Measurements from ENCODE around the gene CABP7.

Gene CABP7

DNA sequence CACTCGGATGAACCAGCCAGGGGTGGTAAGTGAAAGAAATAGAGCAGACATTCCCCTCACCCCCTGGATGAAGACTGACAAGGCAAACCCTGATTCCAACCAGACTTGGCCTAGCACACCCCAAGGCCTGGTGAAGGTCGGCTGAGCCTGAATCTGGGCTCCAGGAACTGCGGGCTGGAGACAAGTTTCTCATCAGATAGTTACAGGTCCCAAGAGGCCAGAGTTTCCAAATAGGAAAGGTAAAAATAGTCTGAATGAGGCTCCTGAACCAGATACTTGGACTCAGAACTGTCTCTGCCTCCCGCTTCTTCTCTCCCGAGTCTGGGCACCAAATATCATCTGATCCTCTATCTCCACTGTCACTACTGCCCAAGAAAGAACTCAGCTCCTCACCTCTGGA lies 39.2 kb downstream of the CABP7 start:
- H3K27me3 Mint-ChIP-seq (ENCODE audit: low read depth, poor library complexity): no peaks in the 10 kb centered on the region
- H3K9me3 Mint-ChIP-seq: no peaks in the 10 kb centered on the region
- peak overlapping the region; percentile 51 for H3K27ac Mint-ChIP-seq
- H3K4me3 Mint-ChIP-seq: no peak overlapping the region
- no peak for DNase-seq
- peaks cover 15% of the 10 kb centered on the region for H3K4me1 Mint-ChIP-seq
- TF ChIP-seq, protein P1, sequence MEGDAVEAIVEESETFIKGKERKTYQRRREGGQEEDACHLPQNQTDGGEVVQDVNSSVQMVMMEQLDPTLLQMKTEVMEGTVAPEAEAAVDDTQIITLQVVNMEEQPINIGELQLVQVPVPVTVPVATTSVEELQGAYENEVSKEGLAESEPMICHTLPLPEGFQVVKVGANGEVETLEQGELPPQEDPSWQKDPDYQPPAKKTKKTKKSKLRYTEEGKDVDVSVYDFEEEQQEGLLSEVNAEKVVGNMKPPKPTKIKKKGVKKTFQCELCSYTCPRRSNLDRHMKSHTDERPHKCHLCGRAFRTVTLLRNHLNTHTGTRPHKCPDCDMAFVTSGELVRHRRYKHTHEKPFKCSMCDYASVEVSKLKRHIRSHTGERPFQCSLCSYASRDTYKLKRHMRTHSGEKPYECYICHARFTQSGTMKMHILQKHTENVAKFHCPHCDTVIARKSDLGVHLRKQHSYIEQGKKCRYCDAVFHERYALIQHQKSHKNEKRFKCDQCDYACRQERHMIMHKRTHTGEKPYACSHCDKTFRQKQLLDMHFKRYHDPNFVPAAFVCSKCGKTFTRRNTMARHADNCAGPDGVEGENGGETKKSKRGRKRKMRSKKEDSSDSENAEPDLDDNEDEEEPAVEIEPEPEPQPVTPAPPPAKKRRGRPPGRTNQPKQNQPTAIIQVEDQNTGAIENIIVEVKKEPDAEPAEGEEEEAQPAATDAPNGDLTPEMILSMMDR (IDR thresholded peaks at IDR 0.05): no peak
- no peaks in the 10 kb centered on the region for H3K36me3 Mint-ChIP-seq (ENCODE audit: low read depth)

DNA sequence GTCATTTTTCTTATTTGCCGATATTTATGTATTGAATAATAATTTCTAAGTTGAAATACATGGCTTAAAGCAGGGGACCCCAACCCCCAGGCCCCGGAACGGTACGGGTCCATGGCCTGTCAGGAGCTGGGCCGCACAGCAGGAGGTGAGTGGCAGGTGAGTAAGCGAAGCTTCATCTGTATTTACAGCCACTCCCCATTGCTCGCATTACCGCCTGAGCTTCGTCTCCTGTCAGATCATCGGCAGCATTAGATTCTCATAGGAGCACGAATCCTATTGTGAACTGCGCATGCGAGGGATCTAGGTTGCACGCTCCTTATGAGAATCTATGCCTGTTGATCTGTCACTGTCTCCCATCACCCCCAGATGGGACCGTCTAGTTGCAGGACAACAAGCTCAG lies 42.5 kb downstream of the CABP7 start:
- H3K27ac Mint-ChIP-seq: no peak overlapping the region
- TF ChIP-seq, protein P1 (IDR thresholded peaks at IDR 0.05): no peak

DNA sequence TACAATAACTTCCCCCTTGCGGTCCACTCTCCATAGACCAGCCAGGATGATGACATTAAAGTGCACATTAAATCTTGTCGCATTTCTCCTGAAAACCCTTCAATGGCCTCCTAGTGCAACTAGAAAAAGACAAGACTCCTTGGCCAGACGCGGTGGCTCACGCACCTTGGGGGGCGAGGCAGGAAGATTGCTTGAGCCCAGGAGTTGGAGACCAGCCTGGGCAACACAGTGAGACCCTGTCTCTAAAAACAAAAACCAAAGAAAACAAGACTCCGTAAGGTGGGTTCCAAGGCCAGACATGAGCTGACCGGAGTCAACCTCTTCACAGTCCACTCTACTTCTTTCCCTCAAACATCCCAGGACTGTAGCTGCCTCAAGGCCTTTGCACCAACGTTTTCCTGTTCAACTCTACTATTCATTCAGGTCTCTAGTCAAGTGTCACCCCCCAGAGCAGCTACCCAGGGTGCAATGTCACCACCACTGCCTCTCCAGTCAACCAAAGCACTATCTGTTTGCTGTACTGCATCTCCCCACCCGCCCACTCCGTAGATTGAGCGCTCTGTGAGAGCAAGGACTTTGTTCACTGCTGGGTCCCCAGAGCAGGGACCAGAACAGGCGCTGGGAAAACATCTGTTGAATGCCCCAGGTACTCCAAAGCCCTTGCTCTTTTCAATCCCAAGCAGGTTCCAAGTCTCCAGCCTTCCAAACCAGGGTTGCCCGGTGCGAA lies 46.3 kb downstream of the CABP7 start:
- Mint-ChIP-seq H3K27ac (peak overlapping the region; percentile 100), H3K27me3 (ENCODE audit: low read depth, poor library complexity) (peaks cover 5% of the 10 kb centered on the region), H3K9me3 (no peaks in the 10 kb centered on the region), H3K4me3 (peak overlapping the region; percentile 100), H3K36me3 (ENCODE audit: low read depth) (peaks cover 19% of the 10 kb centered on the region), H3K4me1 (peaks cover 44% of the 10 kb centered on the region)
- TF ChIP-seq, protein P1 (IDR thresholded peaks at IDR 0.05): no peak
- no peak for DNase-seq

More for the DNA sequence above, 42.5 kb downstream of the CABP7 start:
- Mint-ChIP-seq H3K4me3 (no peak overlapping the region), H3K9me3 (no peaks in the 10 kb centered on the region), H3K36me3 (ENCODE audit: low read depth) (no peaks in the 10 kb centered on the region), H3K4me1 (peaks cover 35% of the 10 kb centered on the region), H3K27me3 (ENCODE audit: low read depth, poor library complexity) (peaks cover 5% of the 10 kb centered on the region)
- DNase-seq: no peak

DNA sequence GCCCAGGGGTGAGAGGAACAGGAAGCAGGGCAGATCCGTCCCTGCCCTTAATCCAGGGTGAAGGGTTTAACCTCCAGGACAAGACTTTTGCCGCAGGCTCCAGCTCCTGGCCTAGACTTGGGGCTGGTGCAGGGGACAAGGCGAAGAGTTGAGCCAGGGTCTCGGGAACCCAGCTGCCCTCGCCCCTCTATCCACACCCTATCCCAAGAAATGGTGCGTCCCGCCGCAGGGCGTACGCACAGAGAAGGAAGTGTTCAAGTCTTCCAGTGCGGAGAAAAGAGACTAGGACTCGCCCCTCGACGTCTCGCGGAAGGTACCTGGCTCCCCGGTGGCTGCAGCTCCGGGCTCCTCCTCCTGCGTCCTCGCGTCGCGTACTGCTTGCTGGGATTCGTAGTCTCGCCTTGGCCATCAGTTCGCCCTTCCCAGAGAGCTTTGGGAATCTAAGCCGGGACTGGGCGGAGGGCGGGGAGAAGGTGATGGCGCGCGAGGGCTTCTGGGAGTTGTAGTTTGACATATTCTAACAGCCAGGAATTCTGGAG lies 46.9 kb downstream of the CABP7 start, which contains the start of gene ZMAT5:
Gene ZMAT5, minus strand, starts transcription at position 376 of the 539 bp plus-strand sequence. CDS start 18,463 bp downstream, outside the sequence.
- TF ChIP-seq, protein P1 (IDR thresholded peaks at IDR 0.05): no peak
- H3K36me3 Mint-ChIP-seq (ENCODE audit: low read depth): peaks cover 20% of the 10 kb centered on the region
- peaks cover 5% of the 10 kb centered on the region for H3K27me3 Mint-ChIP-seq (ENCODE audit: low read depth, poor library complexity)
- peak; percentile 89 for DNase-seq
- peaks cover 44% of the 10 kb centered on the region for H3K4me1 Mint-ChIP-seq
- no peaks in the 10 kb centered on the region for H3K9me3 Mint-ChIP-seq
- H3K4me3 Mint-ChIP-seq: peak within 1 kb of the TSS; percentile 100
- H3K27ac Mint-ChIP-seq: peak within 1 kb of the TSS; percentile 100

DNA sequence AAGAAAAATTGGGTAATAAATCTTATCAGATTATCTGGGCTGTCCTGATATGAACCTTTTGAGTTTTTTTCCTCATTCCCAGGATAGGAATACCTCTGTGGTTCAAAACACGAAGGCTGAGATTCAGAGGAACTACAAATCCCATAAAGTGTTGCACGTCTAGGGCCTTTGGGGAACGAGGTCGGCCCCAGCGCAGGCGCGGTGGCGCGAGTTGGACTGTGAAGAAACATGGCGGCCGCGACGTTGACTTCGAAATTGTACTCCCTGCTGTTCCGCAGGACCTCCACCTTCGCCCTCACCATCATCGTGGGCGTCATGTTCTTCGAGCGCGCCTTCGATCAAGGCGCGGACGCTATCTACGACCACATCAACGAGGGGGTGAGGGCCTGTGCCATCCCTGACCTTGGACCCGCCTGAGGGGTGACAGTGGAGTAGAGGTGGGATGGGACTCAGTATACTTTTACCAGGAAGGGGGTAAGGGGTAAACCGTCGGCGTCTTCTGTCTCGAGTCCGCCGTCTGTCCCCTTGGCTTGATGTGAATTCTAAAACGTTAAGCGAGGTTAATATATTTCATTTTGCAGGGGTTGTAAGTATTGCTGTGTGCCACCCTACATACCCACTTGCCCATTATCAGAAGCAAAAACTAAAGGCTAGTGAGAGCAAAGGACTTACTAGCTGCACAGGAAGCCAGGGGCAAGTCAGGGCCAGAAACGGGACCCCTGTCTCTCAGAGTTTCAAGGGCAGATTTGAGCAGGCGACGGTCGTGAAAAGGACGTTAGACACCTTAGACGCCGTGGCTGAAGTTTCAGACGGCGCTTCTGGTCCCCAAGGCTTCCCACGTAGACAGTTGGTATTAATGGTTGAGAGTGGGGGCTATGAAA lies 47.6 kb downstream of the CABP7 start, which contains the start of gene UQCR10:
Gene UQCR10, plus strand, starts transcription at position 199 of the 881 bp plus-strand sequence. Its CDS starts 30 bp downstream, at position 229.
- TF ChIP-seq, protein P1 (IDR thresholded peaks at IDR 0.05): no peak
- peak within 1 kb of the TSS; percentile 100 for H3K4me3 Mint-ChIP-seq
- DNase-seq: peak; percentile 98

More for the DNA sequence above, 47.6 kb downstream of the CABP7 start, which contains the start of gene UQCR10:
- H3K27ac Mint-ChIP-seq: peak within 1 kb of the TSS; percentile 100
- H3K27me3 Mint-ChIP-seq (ENCODE audit: low read depth, poor library complexity): peaks cover 5% of the 10 kb centered on the region
- peaks cover 44% of the 10 kb centered on the region for H3K4me1 Mint-ChIP-seq
- no peaks in the 10 kb centered on the region for H3K9me3 Mint-ChIP-seq
- peaks cover 20% of the 10 kb centered on the region for H3K36me3 Mint-ChIP-seq (ENCODE audit: low read depth)
